AG04450 (cell line): ENCODE data around the gene IFI30. TPM values are rescaled to one million over a fixed set of nuclear protein-coding genes. Genes with fewer than 3 reads are reported as not detected.

ENCODE experiments used
- CTCF ChIA-PET: fragments of 300-600, 350-600 bp; formaldehyde crosslinking; extraction: SDS; loops from one replicate; lab custom pipeline; 2022; ENCODE audit warnings: antibody characterized with exemption, inconsistent platforms; lab: Charles Lee
- POLR2A ChIA-PET: fragments of 350-600 bp; formaldehyde crosslinking; extraction: SDS; loops from one replicate; lab custom pipeline; 2021; ENCODE audit warnings: antibody characterized with exemption, inconsistent platforms; lab: Yijun Ruan, JAX
- DNase-seq: peaks from one replicate; pipeline ENCODE4 v3.0.0-alpha.2; 2011; ENCODE audit warnings: low read depth, low spot score
- H3K27ac ChIP-seq: one replicate; pipeline ENCODE4 v1.5.1; 2012; ENCODE audit warnings: low read depth, low read length, control low read depth
- H3K27me3 ChIP-seq: one replicate; pipeline ENCODE4 v1.6.0; 2012; ENCODE audit warnings: low read length; ENCODE audit not compliant: control insufficient read depth, insufficient read depth
- H3K4me3 ChIP-seq: 2 replicates; pipeline ENCODE4 v1.5.1; 2011; ENCODE audit warnings: mild to moderate bottlenecking, low read depth, low read length, control low read depth
- H3K9me3 ChIP-seq: 2 replicates; pipeline ENCODE4 v1.5.1; 2012; ENCODE audit warnings: low read length; ENCODE audit not compliant: control insufficient read depth, insufficient read depth
- polyA plus RNA-seq: library from polyadenylated mRNA; depleted of rRNA; stranded (reverse); fragments of >200 nt; gene quantifications from 2 replicates; pipeline ENCODE4 v1.2.3, GENCODE V29; 2011
- TF ChIP-seq, protein P1 (sequence below): IDR thresholded peaks from 2 replicates; pipeline ENCODE4 v1.5.1; 2011; ENCODE audit warnings: low read depth, low read length, control low read depth, inconsistent platforms

The IFI30 gene
- polyA plus RNA-seq, 1 experiment: 6.9 TPM

DNA sequence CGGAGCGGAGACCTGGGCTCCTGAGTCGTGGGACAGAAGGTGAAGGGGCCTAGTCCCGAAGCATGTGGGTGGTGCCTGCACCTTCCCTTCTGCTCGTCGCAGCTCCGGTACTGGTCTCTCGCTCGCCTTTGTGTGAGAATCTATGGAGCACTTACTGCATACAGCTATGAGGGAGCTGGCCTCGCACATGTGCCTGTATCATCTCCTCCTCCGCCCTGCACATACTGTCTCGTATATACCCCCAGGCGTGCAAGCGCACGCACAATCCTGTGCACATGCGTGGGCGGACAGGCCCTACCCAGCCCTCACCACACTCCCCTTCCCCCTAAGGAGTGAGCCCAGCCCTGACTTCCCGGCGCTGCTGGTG lies 12.0 kb upstream of the IFI30 start:
- ChIA-PET CTCF (interaction anchor here (0.5 to 2.6 kb wide), 18 partner anchors 9 to 249 kb away, joined by 3 to 20 read pairs (median 4); partner anchors contain the start of gene PIK3R2), POLR2A (no interaction called here)
- TF ChIP-seq, protein P1, sequence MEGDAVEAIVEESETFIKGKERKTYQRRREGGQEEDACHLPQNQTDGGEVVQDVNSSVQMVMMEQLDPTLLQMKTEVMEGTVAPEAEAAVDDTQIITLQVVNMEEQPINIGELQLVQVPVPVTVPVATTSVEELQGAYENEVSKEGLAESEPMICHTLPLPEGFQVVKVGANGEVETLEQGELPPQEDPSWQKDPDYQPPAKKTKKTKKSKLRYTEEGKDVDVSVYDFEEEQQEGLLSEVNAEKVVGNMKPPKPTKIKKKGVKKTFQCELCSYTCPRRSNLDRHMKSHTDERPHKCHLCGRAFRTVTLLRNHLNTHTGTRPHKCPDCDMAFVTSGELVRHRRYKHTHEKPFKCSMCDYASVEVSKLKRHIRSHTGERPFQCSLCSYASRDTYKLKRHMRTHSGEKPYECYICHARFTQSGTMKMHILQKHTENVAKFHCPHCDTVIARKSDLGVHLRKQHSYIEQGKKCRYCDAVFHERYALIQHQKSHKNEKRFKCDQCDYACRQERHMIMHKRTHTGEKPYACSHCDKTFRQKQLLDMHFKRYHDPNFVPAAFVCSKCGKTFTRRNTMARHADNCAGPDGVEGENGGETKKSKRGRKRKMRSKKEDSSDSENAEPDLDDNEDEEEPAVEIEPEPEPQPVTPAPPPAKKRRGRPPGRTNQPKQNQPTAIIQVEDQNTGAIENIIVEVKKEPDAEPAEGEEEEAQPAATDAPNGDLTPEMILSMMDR: no peak
- Histone ChIP-seq H3K9me3 (no peaks in the 10 kb centered on the region), H3K27me3 (no peaks in the 10 kb centered on the region), H3K4me3 (no peak overlapping the region), H3K27ac (no peak overlapping the region)
- no peak for DNase-seq

GRCh38 chr19:18164072-18164471 lies 9.5 kb upstream of the IFI30 start:
- no peaks in the 10 kb centered on the region for H3K9me3 ChIP-seq
- H3K27me3 ChIP-seq: no peaks in the 10 kb centered on the region
- ChIA-PET POLR2A (no interaction called here), CTCF (interaction anchor here (1.4 kb wide), 1 partner anchor 88 kb away, joined by 8 read pairs; no protein-coding TSS in a partner anchor)
- TF ChIP-seq, protein P1: no peak
- DNase-seq: no peak
- no peak overlapping the region for H3K4me3 ChIP-seq
- H3K27ac ChIP-seq: no peak overlapping the region

GRCh38 chr19:18165794-18166544 lies 7.6 kb upstream of the IFI30 start:
- H3K4me3 ChIP-seq: no peak overlapping the region
- H3K27ac ChIP-seq: no peak overlapping the region
- H3K9me3 ChIP-seq: no peaks in the 10 kb centered on the region; the same call in 1 of the 2 replicates
- ChIA-PET CTCF (interaction anchor here (1.0 to 1.1 kb wide), 2 partner anchors 18 to 53 kb away, joined by 4 read pairs; no protein-coding TSS in a partner anchor), POLR2A (no interaction called here)
- DNase-seq: no peak
- TF ChIP-seq, protein P1: no peak
- no peaks in the 10 kb centered on the region for H3K27me3 ChIP-seq

DNA sequence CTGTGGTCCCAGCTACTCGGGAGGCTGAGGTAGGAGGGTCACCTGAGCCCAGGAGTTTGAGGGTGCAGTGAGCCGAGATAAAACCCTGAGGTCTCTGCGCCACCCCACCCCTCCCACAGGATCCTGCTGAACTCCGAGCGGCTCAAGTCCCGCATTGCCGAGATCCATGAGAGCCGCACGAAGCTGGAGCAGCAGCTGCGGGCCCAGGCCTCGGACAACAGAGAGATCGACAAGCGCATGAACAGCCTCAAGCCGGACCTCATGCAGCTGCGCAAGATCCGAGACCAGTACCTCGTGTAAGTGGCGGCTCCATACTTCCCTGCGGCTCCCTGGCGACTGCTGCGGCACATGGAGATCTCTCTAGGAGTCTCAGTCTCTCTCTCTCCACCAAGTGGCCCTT lies 6.6 kb upstream of the IFI30 start:
- no peak overlapping the region for H3K4me3 ChIP-seq
- no peak overlapping the region for H3K27ac ChIP-seq
- CTCF ChIA-PET: interaction anchor here (1.1 to 1.7 kb wide), 2 partner anchors 17 to 54 kb away, joined by 4 to 7 read pairs; no protein-coding TSS in a partner anchor
- H3K9me3 ChIP-seq: no peaks in the 10 kb centered on the region; the same call in 1 of the 2 replicates
- no peak for DNase-seq
- TF ChIP-seq, protein P1: no peak
- POLR2A ChIA-PET: no interaction called here
- no peaks in the 10 kb centered on the region for H3K27me3 ChIP-seq
